T-helper 2 cell (primary cell): ENCODE results near the gene LRMDA.

Experiments
- DNase-seq, 5 experiments: peaks; one replicate each; pipeline versions ENCODE4 v3.0.0 to v3.0.0-alpha.2; 2012 to 2022

The LRMDA gene

DNA sequence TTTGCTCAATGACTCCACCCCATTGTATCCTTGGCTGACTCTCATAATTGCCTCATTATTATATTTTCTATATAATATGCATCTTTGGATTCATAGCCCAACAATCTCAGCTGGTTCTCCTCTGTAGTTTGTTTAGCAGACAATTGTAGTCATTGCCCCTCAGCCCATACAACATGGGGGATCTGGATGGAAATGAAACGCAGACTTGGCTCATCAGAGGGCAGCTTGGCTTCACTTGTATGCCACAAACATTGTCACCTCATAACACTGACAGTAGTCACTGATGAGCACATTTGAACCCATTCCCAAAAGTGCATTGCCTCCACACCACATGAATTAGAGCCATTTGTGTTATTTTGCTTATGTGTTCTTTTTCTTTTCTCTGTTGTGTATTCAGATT is 963.8 kb downstream of the LRMDA start:
- DNase-seq = no peak

DNA sequence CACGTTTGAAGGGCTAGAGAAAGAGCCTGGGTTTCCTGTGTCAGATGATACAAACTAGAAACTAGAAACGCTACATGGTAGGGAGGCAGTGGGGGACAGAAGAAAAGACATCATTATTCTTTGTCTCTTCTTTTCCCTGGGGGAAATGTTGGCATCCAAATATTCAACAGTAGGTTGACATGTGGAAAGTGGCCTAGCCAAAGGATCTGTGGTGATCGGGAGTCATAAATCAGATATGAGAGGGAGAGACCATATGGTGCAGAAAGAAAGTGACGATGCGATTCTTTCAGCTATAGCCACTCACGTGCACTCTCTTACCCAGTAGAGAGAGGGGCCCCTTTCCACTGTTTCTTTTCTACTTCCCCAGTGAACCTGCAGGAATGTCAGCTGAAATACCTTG is 964.7 kb downstream of the LRMDA start:
- DNase-seq = no peak

DNA sequence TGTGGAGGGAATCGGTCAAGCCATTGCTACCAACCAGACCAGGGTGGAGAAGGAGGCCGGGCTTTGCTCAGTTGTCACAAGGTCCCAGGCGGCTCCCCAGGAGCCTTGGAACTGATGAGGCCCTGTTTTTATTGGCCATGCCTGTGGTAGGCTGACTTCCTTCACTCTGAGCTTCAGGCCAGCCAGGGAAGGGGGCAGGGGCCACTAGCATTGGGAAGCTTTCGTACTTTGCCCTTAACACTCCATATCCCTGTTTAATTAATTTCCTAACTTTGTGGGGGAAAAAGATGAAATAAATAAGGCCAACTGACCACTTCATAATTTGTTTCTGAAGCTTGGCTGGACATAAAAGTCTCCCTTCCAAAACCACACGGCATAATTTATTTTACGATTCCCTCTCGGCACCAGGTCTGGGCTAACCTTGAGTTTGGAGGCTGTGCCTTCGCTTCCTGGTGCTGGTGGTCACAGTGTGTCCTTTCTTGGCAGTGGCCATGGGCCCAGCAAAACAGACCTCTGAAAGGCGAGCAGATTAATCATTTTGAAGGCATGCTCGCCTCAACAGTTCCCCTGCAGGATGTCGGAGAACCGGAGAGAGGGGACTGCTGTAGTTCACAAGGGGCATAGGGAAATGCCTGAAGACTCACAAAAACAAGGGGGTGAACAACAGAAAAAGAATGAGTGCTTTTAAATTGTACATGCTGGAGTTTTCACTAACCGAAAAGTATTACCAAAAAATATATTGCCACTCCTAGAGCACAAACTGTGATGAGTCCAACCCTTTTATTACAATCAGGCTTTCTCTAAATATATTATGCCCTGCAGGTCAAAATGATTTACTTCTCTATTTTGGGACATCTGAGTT is 966.0 kb downstream of the LRMDA start:
- DNase-seq = no peak

DNA sequence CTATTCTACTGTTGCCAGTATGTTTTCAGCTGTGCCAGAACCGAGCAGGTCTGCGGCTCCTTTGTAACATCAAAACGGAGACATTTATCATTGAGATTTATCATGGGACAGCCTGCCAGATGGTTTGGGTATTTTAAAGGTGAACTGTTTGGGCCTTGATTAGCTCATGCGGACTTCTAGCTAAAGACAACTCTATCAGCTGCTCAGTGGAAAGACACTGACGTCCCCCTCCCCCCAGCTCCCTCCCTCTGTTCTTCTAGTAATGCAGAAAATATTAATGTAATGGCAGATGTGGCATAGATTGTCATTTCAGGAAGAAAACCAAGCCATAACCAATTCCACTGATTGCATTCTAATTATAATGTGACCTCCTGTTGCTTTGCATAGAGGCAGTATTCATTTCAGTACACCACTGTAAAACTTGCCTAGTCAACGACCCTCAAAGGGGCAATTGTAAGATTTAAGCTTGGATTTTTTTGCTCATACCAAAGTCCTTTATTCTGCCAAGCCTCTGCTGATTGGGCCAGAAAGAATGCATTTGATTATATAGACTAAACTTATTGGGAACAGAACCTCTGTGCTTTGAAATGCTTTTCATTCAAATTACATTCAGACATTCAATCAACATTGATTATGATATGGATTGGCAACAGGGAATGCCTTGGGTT is 966.8 kb downstream of the LRMDA start:
- no peak for DNase-seq

DNA sequence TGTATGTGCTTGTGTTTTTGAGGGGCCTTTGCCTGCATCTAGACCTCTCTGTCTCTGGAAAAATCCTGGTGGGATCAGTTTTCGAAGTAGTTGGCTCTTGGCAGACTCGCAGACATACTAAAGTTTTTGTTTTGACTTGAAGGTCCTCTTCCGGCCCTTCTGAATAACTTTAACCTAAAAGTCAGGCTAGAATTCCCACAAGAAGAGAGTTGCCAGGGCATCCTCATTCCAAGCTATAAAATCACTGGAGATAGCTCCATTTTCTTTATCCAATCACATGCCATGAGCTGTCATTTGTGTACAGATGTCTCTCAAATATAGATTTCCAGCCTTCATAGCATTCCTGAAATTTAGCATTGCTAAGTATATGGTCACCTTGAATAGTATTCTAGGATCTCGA is 967.8 kb downstream of the LRMDA start:
- DNase-seq = no peak

DNA sequence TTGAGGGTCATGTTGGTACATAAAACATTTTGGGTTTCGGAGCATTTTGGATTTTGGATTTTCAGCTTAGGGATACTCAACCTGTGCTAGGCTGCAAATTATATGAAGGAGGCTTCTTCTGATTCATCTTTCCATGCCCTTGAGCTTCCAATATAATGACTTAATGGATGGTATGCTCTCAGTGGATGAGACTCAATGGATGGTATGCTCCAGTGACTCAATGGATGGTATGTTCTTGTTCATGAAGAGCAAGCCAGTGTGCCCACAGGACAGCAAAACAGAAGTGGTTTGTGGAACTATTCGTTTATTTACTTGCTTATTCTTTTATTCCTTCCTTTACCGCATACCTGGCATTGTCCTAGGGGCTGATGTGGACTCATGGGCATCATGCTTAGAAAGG is 969.6 kb downstream of the LRMDA start:
- no peak for DNase-seq

DNA sequence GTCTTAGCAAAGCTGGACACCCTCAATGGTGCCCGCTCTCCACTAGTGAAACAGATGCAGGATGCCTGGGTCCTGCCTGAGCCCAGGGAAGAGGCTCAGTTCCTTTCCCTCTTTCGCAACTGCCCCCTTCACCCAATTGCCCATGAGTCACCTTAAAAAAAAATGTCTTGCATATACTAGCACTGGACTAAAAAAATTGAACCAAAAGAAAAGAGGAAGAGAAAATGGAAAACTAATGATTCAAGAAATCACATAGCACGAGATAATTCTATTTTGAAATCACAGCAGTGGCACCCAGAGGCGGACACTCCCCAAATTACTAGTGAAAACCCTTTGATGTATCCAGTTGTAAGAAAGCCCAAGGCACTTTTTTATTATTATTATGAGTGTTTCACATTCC is 972.5 kb downstream of the LRMDA start:
- DNase-seq = no peak

DNA sequence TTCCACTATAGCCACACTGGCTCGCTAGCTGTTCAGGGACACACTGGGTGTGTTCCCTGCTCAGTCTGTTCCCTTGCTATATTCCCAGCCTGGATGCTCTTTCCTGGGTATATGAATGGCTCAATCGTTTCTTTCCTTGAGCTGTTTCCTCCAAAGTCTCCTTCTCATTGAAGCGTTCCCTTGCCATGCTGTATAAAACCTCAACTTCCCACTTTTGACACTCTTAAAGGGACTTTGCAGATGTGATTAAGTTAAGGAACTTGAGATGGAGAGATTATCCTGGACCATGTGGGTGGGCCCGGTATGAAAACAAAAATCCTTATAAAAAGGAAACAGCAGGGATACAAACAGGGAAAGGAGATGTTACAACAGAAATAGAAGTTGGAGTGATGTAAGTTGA is 973.1 kb downstream of the LRMDA start:
- DNase-seq = no peak

DNA sequence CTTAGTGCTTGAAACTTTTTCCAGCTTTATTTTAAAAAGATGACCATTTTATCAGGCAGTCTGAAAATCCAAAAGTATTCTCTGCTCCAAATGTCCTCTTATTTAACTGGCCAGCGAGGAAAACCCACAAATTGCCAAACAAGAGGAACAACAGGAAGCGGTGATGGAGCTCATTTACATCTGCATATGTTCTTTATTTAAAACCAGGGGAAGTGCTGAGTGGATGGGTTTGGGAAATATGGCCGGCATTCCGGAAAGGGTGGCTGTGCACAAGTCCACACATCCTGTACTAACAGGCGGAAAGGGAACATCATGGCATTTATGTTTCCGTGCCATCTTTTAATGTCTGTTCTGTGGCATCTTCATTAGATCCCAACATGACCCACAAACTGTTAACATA is 974.5 kb downstream of the LRMDA start:
- no peak for DNase-seq

DNA sequence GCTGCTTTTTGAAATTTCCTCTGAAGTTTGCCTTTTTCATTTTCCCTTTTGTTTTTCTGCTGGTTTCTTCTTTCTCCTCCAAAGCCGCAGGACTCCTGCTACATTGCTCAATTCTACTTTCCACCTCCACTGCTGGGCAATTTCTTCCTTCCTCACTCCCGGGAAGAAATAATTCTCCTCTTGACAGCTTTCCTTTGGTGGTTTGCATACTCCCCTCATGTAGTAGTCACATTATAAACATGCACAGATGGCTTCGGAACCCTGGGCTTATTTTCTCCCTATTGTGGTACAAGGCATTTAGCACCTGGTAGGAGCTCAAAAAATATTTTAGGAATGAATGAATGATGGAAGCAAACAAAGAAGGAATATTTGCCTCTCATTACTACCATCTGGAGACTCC is 977.2 kb downstream of the LRMDA start:
- DNase-seq = no peak

DNA sequence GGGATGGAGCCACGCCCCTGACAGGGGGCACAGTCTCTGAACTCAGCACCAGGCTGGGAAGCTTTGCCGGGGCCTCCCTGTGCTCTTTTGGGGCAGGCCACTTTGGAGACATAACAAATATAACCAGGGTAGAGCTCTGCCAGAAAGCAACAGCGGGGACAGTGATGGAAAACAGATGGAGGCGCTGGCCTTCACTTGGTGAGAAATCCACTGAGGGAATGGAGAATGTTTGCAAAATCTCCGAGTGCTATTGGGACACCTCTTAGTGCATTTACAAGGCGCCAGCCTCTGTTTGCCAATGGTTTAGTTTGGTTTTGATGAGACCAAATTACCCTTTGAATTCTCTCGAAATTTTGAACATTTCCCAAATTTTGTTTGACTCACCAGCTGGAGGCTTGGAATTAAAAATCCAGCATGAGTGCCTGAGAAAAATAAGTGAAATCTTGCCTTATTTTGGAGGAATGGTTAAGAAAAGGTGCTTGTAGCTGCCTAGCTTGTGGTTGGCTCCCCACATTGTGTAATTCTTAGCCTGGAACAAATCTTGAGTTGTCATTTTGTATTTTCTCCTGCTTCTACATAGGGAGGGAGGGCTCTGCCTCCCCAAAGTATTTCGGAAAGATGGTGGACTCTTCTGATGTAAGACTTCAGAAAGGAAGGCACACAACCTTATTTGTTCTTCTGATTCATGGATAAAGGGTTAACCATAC is 980.5 kb downstream of the LRMDA start:
- no peak for DNase-seq

DNA sequence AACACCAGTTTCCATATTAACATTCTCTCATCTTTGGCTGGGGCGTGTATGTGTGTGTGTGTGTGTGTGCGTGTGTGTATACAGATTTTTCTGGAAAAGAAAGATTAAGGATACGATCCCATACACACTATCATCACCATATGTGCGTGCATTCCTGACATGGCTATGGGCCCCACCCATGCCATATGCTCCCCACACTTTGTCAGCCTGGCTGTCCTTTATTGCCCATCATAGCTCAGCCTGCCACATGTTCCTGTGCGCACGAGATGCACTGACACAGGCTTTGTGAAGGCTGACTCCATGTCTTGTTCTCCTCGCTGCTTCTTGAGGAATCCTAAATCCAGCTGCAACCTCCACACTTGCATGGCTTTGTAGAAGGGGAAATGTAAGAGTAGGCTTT is 984.1 kb downstream of the LRMDA start:
- no peak for DNase-seq

DNA sequence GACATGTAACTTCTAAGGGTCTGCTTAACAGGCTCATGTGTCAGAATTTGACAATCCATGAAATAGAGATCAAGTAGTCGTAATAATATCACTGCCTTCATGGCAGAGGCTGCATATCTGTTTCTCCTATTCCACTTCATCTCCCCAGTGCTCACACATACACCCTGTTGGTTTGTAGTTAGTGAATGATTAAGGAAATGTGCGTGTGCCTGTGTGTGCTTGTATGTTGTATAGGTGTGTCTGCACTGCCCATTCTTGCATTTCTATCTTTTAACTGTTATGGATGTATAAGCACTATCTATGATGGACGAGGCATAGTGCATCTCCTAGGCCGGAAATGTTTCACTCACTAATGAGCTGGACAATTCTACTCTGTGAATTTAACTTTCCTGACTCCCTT is 985.2 kb downstream of the LRMDA start:
- no peak for DNase-seq

DNA sequence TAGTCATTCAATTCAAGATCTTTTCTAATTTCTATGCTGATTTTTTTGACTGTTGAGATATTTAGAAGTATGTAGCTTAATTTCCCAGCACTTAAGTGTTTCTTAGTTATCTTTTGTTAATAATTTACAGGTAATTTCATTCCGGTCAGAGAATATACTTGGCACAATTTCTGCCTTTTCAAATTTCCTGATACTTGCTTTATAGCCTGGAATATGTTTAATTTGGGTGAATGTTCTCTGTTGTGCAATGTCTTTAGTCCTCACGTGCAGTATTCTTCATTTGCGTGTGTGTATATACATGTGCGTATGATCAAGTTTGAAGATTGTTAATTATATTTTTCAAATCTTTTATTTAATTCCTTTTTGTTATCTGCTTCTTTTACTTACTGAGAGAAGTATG is 989.3 kb downstream of the LRMDA start:
- DNase-seq = no peak

DNA sequence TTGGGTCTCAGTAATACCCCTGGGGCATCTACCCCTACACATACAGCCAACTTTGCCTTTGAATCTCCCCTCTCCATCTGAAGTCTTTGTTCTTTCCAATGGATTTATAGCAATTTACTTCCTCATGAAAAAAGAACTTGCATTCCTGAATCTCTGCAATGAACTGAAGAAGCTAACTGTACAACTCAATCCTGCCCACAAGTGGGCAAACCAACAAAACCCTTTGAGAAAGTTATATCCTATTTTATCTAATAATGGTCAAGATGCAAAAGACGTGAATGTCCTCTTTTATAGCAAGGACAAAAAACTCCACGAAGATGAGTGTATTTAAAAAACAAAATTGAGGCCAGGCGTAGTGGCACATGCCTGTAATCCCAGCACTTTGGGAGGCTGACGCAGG is 991.3 kb downstream of the LRMDA start:
- DNase-seq = no peak

DNA sequence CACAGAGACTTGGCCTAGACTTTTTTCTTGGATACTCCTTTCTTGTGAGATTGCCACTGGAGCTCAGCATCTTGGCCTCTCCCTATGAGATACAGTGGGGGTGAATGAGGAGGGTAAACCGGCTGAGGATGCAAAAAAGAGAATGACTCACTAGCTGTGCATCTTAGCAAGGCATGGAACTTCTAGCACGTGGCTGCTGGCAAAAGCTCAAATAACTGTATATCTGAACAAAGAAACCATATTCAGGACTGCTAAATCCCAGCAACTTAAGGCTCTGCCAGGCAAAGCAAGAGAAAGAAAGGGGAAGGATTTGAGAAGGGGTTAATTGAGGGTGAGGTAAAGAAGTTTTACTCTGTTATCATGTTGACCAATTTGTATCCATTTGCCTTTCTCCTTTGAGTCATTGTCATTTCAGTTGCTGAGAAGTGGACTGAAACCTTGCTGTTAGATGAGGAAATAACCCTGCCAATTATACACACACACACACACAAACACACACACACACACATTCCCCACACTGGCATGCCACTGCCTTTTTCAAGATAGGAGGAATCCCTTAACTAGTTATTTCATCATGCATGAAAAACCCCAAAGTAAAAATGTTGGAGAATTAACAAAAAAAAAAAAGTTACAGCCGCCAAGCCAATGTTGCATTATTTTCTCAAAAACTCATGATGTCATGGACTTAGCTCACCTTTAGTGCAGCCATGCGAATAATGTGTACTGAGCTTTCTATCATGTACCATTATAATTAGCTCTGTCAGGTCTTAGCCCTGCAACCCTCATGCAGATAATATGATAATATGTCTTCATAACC is 997.3 kb downstream of the LRMDA start:
- DNase-seq = no peak

DNA sequence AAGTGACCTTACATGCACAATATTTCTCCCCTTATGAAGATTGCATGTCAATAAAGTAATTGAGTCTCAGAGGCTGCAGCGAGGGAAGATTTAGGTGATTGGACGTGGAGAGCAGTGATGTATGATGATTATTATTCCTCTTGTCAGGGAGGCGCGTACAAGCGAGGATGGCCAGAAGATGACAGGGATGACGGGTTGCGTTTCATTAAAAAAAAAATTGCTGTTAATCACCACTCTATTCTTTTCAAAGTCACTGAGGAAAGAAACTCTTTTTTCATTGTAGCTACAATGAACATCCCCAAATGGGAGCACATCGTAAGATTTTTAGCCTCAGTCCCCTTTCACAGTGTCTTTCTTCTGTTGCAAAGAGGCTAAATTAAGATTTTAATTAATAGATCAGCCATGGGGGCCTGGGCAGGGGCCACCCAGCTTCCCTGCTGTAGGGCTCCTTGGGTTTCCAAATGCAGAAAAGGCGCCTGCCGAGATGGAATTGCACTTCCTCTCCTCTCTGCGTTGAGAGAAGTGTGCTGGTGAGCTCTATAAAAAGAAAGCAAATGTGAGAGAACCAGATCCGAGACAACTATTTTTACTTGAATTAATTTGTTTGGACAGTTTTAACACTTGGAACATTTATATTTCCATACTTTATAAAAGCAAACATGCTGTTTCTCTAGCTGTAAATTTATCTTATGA is 998.1 kb downstream of the LRMDA start:
- no peak for DNase-seq

DNA sequence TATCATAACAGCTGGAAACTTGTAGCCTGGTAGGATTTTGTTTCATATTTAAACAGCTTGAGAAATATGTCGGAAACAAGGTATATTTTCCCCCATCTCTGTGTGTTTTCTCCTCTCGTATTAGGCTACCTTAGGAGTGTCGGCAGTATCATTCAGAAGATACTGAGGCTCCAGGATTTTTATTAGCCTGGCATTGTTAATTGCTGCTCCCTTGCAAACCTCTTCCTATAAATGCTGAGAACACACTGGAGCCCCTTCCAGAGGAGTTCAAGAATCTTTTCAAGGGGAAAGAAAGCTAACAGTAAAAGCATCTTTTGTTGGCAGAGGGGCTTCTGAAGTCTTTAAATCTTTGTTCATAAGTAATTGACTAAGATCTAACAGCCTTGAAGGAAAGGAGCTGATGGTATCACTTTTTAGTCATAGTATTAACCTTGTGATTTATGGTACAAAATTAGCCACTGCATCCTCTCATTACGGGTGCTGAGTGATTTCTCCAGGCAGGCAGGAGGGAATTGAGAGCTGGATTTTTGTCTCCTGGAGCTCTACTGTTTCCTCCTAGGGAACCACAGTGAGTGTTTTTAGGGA is 998.7 kb downstream of the LRMDA start:
- no peak for DNase-seq

DNA sequence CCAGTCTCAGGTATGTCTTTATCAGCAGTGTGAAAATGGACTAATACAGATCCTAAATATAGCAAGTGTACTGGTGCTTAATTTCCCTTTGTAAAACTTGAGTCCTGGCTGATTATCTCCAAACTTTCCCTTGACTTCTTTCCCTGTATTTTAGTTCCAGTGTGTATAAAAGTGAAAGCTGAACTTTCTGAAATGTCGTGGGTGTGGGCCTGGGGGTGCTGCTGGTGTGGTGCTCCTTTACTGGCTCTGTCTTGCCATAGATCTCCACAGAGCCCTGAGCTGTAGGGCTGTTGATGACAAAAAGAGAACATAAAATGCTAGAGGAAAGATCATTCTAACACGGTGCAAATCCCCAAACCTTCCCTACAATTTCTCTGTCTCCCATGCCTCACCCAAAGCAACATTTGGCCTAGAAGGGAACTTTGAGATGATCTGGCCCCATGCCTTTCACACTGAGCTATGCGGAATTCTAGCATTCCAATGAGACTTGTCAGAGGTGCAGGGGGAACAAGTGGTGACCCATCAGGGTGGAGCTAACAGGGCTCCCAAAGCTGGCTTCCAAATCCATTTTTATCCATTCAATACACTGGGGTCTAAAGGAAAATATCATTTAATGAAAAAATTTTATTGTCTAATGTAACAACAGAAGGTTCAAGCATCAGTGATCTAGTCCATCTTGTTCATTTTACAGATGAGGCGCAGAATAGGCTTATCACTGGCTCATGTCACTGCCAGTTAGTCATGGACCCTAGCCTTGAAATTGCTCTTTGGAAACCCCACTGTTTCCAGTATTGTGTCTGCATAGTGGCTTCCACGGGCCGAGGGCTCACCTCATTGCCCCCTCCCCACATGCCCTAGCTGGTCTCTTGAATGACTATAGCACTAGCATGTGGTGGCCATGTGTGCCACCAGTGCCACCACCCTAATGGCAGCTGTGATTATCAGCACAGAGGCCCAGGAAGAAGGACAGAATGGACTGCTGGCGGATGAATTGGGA is 1000.9 kb downstream of the LRMDA start:
- no peak for DNase-seq

DNA sequence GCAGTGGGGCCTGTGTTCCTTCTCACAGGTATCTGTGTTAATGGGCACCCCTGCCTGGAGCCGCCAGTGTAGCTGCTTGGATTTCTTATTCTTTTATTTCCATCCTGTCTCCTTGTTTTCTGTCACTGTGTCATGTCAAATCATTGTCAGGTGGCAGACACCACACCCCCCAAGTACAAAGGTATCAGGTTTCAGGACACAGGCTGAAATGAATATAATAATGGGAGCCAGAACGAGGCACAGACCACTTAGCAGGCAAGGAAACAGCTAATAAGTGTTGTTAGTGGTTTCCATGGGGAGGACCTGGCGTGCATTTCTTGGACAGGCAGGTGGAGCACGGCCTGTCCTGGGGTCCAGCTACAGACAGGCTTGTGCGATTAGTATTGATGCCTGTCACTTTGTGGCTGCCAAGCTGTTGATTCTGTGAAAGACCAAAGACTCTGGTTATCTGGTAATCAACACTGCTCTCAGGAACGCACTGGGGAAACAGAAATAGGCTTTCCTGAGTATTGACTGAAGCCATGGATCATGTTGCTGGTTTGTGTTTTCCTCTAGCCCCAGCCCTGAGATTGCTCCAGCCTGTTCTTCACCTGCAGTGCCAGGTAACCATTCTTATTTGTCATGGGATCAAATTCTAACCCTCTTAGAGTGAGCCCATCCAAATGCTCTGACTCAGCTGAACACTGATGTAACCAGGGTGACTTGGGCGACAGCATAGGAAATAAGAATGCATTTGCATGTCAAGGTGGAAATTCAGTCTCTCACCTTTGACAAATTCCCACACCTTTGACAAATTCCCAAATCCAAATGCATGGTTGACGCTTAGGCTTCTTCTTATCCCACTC is 1002.0 kb downstream of the LRMDA start:
- no peak for DNase-seq
